ENCODE data around the gene GRIK2.
"Not testable (repeated sequence)": the region's sequence is repeated elsewhere in the genome, so short reads cannot be mapped to it uniquely, and the experiment has no call there.

Gene GRIK2

DNA sequence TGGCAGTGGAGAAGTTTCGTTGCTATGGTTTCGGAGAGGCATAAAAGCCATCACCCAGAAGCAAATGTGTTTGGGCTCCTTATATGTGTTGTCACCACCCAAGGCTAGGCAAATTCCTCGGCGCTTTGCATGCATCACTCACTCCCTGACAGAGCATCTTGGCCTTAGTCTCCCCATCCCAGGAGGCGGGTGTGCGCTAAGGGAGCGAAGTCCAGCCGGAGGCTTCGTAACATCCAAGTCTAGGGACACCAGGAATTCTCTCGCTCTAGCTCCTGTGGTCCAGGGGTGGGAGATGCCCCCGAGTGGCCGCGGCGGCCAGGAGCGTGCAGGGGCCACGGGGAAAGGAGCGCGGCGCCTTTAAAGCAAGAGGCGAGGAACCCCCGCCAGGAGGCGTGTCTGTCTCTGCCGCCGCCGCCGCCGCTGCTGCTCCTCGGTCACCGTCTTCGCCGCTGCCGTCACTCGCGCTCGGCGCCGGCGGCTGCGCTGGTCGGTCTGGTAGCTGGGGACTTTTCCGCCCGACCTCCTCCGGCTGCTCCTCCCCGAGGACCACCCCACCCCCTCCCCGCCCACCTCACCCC is at the start of gene GRIK2:
Gene GRIK2, plus strand, starts transcription at position 458 of the 578 bp plus-strand sequence.
- DNase-seq (ENCODE audit: low read depth in 2 of 2) = peak in 1 of 2 donors; percentile 16

DNA sequence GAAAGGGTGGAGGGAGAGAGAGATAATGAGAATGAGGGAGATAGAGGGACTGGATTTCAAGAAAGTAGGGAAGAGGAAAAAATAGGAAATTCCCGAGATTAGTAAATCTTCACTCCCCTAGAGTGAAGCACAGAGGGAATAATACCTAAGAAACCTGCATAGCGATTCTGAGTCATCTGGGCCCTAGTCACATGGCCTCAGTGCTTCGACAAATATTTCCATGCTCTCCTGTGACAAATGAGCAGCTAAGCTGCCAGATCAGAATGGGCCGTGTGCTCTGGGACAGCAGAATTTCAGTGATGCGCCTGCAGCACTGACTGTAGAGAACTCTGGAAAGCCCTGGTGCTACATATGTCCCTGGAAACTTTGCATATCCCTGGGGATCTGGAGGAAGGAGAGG is 48.6 kb upstream of the GRIK2 start:
- no peak for DNase-seq (ENCODE audit: low read depth in 2 of 2)

DNA sequence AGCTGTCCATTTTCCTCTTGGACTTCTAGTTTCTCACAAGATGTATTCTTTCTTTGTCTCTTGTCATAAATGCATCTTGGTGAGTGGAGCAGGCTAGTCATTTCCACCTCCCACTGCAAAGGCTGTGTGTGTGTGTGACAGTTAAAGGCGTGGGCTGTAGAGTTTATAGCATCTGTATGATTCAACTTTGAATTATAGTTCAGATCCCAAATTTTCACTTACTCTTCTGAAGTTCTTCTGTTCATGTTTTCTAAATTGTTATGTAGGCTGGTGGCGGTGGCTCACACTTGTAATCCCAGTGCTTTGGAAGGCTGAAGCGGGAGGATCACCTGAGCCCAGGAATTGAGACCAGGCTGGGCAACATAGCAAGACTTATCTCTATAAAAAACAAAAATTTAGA is 44.7 kb upstream of the GRIK2 start:
- DNase-seq (ENCODE audit: low read depth in 2 of 2) = no peak

DNA sequence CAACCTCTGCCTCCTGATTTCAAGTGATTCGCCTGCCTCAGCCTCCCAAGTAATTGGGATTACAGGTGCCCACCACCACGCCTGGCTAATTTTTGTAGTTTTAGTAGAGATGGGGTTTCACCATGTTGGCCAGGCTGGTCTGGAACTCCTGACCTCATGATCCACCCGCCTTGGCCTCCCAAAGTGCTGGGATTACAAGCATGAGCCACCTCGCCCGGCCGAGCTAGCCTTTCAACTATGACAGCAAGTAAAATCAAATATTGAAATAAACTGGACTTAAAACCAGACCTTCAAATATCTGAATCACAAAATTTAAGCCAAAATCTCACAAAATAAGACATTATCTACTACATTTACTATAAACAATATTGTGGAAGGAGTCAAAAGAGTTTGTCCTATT is 42.9 kb upstream of the GRIK2 start:
- DNase-seq (ENCODE audit: low read depth in 2 of 2) = not testable (repeated sequence)

DNA sequence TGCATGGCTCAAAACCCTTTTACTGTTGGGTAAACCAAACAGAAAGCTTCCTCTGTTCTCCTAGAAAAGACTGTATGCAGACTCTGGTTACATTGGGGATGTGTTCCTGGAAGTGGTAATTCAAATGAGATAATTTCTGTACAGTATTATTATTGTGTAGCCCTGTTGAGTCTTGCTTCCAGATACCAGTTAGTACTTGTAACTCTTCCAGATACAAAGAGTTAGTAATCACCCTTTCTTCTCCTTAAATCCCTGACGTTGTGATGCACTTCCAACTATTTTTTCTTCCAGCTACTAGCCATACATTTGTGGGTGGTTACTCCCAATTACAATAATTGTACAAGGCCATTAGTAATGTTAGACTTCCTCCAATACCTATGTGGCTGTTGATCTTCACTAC is 42.3 kb upstream of the GRIK2 start:
- DNase-seq (ENCODE audit: low read depth in 2 of 2) = no peak

DNA sequence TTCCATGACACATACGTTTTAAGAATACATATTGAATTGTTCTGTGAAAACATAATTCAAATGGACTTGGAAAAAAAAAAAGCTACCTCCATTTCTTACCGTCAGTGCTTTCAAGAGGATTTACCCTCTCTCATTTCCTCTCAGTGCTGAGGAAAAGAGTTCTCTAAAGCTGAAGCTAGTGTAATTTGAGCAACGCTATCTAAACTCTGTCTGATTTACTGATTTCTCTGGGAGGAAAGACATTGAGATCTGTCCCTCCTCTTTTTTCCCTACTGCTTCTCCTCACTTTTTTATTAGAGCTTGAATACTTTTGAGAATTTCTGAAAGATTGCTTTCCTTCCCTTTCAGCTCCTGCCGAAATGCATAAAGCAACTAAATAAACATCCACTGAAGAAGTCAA is 41.2 kb upstream of the GRIK2 start:
- no peak for DNase-seq (ENCODE audit: low read depth in 2 of 2)

DNA sequence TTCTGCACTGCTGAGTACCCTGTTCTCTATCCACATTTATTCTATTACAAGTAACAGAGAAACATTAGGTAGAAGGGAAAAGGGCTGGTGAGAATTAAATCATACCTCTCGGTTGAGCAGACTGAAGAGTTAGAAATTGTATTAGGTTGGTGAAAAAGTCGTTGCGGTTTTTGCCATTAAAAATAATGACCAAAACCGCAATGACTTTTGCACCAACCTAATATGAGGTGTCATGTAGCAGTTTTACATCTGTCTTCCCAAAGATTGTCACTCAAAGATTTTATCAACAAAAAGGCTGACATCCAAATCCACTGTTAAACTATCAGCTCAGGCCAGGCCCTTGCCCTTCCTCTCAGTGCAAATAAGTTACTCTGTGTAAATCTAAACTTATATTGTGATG is 28.3 kb upstream of the GRIK2 start:
- DNase-seq (ENCODE audit: low read depth in 2 of 2) = no peak

DNA sequence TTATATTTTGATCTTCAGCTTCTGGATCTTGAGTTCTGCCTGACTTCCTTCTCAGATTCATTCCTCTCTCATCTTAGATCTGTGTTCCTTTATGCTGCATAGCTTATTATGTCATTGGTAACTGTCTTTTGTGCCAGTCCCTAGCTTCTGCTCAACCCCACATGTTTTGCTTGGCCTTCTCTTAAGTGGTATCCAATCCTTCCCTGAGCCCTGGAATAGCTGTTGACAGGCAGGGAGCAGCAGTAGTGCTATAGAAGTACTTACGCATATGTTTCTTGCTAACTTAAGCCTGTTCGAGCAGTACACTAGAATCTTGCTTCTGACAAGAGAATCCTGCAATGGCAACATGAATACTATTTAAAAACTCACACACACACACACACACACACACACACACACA is 13.6 kb upstream of the GRIK2 start:
- no peak for DNase-seq (ENCODE audit: low read depth in 2 of 2)

DNA sequence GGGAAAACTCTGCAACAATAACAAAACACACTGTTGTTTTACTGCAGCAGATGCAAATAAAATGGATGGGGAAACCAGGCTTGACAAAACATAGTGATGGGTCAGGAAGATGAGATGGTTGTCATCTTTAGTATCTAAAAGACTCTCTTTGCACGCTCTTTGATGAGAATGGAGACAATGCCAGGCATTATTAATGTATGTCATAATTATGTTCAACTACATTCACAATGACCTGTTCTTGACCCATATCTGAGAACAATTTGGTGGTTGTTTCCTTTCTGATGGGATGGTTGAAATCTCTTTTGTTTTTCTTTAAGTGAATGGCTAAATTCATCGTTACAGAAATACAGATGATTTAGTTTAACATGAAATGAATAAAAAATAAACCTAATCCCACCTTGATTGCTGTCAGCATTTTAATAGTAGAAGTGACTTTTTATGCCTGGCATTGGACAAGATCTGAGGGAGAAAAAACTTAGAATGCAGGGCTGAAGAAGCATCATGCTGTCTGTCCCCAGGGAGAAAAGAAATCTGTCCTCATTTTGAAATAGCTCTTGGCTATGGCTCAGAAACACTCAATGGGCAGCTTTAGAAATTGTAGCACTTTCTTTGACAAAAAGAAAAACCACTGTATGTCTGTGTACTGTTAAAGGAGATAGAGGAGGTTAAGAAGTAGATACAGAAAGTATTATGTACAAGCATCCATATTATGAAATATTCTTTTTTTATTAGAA is 12.4 kb upstream of the GRIK2 start:
- no peak for DNase-seq (ENCODE audit: low read depth in 2 of 2)

DNA sequence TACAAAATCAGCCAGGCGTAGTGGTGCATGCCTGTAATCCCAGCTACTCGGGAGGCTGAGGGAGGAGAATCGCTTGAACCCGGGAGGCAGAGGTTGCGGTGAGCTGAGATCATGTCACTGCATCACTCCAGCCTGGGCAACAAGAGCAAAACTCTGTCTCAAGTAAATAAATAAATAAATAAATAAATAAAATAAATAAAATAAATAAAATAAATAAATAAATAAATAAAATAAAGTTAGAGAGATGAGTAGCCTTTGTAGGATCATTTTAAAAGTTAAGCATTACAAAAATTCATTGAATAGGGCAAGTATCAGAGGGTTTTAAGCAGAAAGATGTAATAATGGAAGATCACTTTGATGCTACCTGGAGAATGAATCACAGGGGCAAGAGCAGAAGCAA is 9.8 kb upstream of the GRIK2 start:
- not testable (repeated sequence) for DNase-seq (ENCODE audit: low read depth in 2 of 2)

DNA sequence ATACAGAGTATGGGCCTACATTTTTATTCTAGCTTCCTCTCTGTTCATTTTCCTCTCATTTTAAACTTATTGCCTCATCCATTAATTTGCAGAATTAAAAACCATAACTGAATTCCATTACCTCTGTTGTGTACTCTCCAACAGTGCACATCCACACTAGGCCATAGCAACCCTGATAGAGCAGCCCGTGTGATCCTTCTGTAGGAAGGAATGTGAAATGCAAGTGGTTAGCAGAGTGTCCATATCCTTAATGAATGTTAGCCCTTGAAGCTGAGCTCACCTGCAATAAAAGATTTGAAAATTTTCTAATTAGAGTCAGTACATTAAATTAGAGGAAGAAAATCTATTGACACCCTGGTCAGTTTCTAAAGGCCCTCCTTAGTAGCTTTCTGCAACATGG is 6.5 kb upstream of the GRIK2 start:
- DNase-seq (ENCODE audit: low read depth in 2 of 2) = no peak

DNA sequence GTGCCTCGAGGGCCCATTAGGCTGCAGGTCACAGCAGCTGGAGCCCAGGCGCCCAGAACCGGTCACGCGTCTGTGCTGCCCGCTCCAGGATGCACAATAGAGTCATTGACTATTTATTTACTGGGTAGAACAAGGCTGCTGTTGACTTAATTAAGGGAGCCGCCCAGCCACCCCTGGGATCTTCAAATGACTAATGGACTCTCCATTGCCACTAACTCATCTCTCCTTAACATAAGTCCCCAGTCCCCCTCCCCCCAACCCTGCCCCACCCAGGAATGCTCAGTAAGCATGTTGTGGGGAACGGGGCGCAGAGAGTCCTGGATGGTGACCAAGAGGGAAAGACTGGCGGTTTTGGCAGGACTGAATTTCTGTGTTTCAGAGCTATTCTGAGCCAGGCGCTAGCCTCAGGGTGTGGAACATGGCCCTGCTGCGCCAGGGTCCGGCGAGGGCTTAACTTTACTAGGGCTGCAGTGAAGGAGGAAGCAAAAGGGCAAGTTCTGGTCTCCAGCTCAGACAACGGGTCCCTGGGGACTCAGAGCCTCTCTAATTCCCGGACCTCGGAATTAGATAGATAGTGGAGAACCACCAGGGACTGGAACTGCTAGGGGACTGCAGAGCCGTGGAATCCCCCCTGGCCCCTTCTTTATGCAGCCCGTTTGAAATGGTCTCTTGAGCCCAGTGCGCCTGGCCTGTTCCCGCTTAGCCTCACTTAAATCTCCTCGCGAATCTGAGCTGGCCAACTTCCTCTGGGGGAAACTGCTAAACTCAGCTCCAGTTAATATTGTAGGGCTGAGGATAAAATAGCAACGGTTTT is 1.5 kb upstream of the GRIK2 start:
- DNase-seq (ENCODE audit: low read depth in 2 of 2) = no peak

DNA sequence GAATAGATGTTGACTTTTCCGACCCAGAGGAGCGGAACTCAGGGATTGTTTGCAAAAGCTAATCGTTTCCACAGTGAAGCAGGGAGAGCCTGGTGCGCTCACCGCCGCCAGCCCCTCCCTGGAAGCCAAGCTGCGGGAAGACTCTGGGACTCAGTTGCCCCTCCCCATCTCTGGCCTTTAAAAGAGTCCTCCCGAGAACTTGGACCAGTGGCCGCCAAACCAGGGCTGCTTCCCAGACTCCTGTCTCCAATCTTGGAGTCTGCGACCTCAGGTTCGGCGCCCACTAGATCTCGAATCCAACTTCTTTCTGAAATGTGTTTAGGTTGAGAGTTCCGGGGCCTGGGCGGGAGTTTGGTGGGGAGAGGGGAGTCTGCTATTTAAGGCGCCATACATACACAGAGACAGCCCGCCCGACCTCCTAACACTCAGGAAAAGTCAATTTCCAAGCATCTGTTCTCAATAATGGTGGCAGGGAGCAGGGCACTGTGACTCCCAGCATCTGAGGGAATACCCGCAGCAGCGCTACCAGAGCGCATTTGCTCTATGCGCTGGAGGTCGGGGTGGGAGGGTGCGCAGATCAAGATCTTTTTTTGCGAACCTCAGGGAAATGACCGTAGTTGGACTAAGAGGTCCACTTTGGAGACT is 800 bp upstream of the GRIK2 start:
- DNase-seq (ENCODE audit: low read depth in 2 of 2) = no peak

DNA sequence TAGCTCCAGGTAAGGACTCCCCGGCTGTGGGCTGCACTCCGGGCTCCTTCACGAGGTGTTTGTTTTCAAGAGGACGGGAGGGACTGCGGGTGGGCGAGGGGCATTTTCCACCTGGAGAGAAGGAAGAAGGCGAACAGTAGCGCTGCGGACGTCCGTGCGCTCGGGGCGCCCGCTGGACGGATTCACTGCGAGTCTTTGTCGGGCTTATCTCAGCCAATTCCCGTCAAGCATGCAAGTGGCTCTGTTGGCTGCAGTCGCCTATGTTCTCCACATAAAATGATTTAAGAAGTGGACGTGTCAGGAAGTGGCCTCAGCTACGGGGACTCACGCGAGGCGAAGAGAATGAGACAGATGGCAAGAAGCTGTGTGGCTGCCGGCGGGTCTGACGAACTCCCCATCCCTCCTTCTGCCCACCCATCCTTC is 332 bp downstream of the GRIK2 start:
- DNase-seq (ENCODE audit: low read depth in 2 of 2) = no peak

DNA sequence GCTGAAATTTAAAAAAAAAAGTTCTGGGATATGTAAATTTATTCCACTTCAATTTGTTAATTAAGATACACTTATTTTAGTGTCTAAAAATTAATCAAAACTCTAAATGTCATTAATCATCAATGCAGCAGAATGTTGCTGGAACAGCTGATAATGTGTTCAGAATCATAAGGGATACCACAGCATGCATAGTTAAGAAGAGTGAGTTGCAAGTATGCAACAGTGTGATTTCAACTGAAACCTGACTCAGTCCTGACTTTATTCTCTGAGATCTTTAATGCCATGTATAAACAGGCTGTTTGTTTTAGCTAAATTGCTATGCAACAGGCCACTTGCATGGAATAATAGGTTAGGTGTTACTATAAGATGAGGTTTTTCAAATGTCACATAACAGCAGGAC is 1.4 kb downstream of the GRIK2 start:
- DNase-seq (ENCODE audit: low read depth in 2 of 2) = no peak

DNA sequence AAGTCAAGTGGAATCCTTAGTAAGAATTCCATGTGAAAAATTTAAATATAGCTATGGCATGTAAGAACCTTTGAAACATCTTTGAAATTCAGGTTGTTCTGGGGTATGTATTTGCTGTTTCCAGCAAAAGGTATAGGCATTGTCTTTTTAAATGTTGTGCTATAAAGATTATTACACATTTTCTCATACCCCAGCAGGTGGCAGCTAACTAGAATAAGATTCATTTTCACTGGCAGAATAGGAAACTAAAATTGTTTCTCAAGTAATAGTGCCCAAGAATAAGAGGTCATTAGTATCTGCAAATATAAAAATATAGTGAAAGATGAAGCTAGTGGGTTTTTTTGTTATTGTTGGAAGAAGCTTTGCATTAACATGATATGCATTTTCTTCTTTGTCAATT is 1.8 kb downstream of the GRIK2 start:
- DNase-seq (ENCODE audit: low read depth in 2 of 2) = no peak

DNA sequence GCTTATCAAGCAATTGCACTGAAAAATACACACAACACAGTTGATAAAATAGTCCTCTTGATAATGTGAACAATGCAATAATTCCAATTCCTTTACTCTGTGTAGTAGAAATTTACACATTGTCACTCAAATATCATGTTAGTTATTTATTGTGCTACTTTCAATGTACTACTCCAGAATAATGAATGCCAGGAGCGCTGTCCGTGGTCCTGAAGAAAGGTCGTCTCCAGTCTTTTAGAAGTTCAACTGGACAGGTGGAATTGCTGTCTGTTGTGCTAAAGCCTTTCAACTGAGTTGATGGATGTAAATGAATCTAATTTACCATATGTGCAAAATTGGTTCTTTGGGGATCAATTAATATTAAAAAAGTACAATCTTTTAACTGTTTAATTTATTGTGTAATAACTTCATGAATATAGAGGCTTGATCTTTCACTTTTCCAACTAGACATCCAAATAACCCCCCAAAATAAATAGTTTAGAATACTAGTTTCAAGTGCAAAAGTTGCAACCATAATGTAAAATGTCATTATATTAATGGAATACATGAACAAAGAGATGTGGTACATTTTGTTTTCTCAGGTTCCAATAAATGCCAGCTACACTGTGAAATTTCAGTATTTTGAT is 3.2 kb downstream of the GRIK2 start:
- DNase-seq (ENCODE audit: low read depth in 2 of 2) = peak; percentile 16 to 29

DNA sequence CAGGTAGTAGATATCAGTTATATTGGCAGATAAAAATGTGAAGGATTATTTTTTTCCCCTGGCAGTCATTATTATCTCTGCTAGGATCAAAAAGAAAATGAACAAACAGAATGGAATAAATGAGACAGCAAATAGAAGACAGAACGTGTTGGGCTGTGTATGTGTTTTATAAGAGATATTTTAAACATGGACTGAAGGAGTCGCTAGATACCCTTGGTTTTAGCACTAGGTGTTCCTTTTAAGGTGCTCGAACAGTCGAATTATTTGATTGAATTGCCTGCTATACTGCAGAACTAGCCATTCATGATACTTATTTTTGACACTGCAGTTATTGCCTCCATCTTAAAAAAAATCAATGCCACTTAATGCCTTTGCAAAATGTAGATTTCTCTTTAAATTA is 3.7 kb downstream of the GRIK2 start:
- no peak for DNase-seq (ENCODE audit: low read depth in 2 of 2)

DNA sequence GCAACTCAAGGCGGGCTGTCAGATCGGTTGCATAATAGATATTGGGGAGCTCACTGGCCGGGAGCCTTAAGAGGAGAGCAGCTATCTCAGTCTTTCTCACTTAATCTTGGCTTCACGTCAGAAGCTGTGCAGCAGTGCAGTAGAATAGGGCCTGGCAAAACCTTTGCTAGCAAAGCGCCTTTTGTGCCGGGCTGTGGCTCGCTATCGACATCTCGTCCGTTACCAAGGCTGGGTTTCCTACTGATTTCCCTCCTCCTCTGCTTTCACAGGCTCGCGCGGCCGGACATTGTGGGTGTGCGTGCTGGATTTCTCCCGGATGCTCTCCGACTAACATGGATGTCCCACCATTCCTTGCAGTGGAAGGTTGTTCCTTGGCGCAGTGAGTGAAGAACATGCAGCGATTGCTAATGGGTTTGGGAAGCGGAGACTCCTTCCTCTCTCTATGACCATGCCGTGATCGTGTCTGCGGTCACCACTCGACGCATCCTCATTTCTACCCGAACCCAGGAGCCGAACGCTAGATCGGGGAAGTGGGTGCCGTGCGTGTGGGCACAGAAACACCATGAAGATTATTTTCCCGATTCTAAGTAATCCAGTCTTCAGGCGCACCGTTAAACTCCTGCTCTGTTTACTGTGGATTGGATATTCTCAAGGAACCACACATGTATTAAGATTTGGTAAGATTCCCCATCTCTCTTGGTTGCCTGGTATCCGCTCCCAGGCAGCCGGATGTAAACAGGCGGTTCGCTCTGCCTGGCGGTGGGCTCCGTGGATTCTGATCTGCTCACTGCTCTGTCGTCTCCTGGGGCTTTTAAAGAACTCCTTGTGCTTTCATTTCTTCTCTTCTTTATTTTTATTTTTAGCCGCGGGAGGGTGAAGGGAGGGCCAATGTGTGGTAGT is 5.5 kb downstream of the GRIK2 start:
- DNase-seq (ENCODE audit: low read depth in 2 of 2) = no peak

DNA sequence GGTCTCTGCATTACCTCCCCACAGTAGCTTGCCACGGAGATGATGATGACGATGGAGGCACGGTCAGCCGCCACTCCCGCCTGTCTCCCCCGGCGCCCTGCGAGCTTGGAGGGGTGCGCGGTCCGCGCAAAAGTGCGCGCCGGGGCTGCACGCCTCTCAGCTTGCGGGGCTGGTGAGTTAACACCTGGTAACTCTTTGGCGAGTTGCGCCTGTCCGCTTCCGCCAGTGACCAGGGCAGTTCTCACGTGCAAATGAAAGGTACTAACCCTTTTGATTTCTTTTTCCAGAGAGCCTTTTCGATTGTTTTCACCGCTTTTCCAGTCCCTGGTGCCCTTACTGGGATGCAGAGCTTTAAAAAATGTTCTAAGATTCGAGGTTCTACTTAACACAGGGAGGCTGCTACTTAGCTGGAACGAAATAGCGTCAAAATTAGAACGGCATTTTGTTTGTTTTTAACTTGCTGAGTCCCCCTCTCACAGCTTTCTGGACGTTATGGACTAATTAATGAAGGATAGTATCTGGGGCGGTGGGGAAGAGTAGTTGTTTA is 6.2 kb downstream of the GRIK2 start:
- no peak for DNase-seq (ENCODE audit: low read depth in 2 of 2)

Data from stimulated activated CD4-positive, alpha-beta T cell treated with anti-CD3 and anti-CD28 coated beads, Interleukin-4, amount 100 ng/mL, for 48 hours (primary cell).